GM18502 (cell line): Measurements from ENCODE around the gene GPR152.

Experiments
- ATAC-seq: cut with Tn5 transposase; IDR thresholded peaks from one replicate; pipeline ENCODE4 v1.9.1; 2021; ENCODE audit warnings: mild to moderate bottlenecking; ENCODE audit not compliant: unreplicated experiment, poor library complexity

GPR152 gene

GRCh38 chr11:67401495-67402191, 50.9 kb downstream of the GPR152 start, which contains the start of gene PPP1CA:
Gene PPP1CA (minus strand): TSS chr11:67401858. CDS start chr11:67401782, 76 bp downstream.
- peak; percentile 56 for ATAC-seq
